ENCODE measurements around the gene DNAJB8. TPM values are rescaled to one million over a fixed set of nuclear protein-coding genes. Genes with fewer than 3 reads are reported as not detected.

The DNAJB8 gene
- total RNA-seq, 1 experiment from 2014 or later, result not detected

- H2BK5ac ChIP-seq (ENCODE audit: insufficient read length, low read length), result no peak overlapping the region
- no peak overlapping the region for H4K5ac ChIP-seq (ENCODE audit: insufficient read length, low read depth, low read length)
- no peaks in the 10 kb centered on the region for H3K23me2 ChIP-seq (ENCODE audit: insufficient read length, low read depth, low read length, poor library complexity, severe bottlenecking)
- H3K23ac ChIP-seq (ENCODE audit: insufficient read length, low read depth, low read length), result no peak overlapping the region
- H2BK20ac ChIP-seq (ENCODE audit: low read depth, low read length, poor library complexity, severe bottlenecking), result no peak overlapping the region
- no peak for TF ChIP-seq CTCF (conservative IDR thresholded peaks at IDR 0.05)
- H3K56ac ChIP-seq (ENCODE audit: insufficient read length, low read depth, low read length), result no peak overlapping the region
- no peaks in the 10 kb centered on the region for H3K79me1 ChIP-seq (ENCODE audit: insufficient read depth, low read depth, low read length, poor library complexity, severe bottlenecking)
- Mint-ChIP-seq H3K27me3 (ENCODE audit: low read depth) (peaks cover 16% of the 10 kb centered on the region), H3K36me3 (ENCODE audit: insufficient read depth in 1 of 3, low read depth in 3 of 3) (peaks cover 0 to 5% (median 4%) of the 10 kb centered on the region in 3 experiments; a peak in 2 of 7 replicates), H3K4me1 (peaks cover 10 to 18% of the 10 kb centered on the region in 2 experiments), H3K4me3 (no peak overlapping the region), H3K27ac (no peak overlapping the region; a peak in 1 of 7 replicates), H3K9me3 (peaks cover 0 to 4% of the 10 kb centered on the region in 2 experiments; a peak in 1 of 5 replicates)
- no peak for DNase-seq
- no peak overlapping the region for H3K4me2 ChIP-seq (ENCODE audit: insufficient read depth, insufficient read length, low read length)
- no peak overlapping the region for H3T11ph ChIP-seq (ENCODE audit: low read length)
- no peak overlapping the region for H3K14ac ChIP-seq (ENCODE audit: insufficient read depth, low read length)
- no peak overlapping the region for H3K27ac ChIP-seq (ENCODE audit: insufficient read length, low read depth, low read length)
- H4K91ac ChIP-seq (ENCODE audit: insufficient read length, low read depth, low read length), result no peak overlapping the region
- no peak overlapping the region for H3K9ac ChIP-seq (ENCODE audit: extremely low read depth, insufficient read length, low read length)
- H3K27me3 ChIP-seq (ENCODE audit: insufficient read depth, low read length), result no peaks in the 10 kb centered on the region
- no peak overlapping the region for H2AK5ac ChIP-seq (ENCODE audit: insufficient read length, low read length)
- no peak overlapping the region for H3K18ac ChIP-seq (ENCODE audit: insufficient read length, low read depth, low read length)
- no peak overlapping the region for H2BK120ac ChIP-seq (ENCODE audit: low read depth, low read length, poor library complexity, severe bottlenecking)
- no peaks in the 10 kb centered on the region for H4K20me1 ChIP-seq (ENCODE audit: control insufficient read depth, insufficient read depth, insufficient read length)
- WGBS (ENCODE audit: extremely low coverage, insufficient read length, low lambda C conversion rate), result no CpG with 5 or more reads among the region's 4 CpGs
- no peak overlapping the region for H2BK15ac ChIP-seq (ENCODE audit: low read depth, low read length)
- no peaks in the 10 kb centered on the region for H3K79me2 ChIP-seq (ENCODE audit: insufficient read depth, low read length)
- no peaks in the 10 kb centered on the region for H3K9me3 ChIP-seq (ENCODE audit: control insufficient read depth, low read depth, low read length)
- H2BK12ac ChIP-seq (ENCODE audit: insufficient read length, low read depth, low read length), result no peak overlapping the region
- H2AFZ ChIP-seq (ENCODE audit: low read length), result no peak overlapping the region
- H3K4me1 ChIP-seq (ENCODE audit: insufficient read depth, low read length), result no peaks in the 10 kb centered on the region
- H3K4ac ChIP-seq (ENCODE audit: low read depth, low read length), result no peak overlapping the region
- H4K8ac ChIP-seq (replicated peaks; ENCODE audit: insufficient read length, low read depth, low read length), result no peak overlapping the region
Observed at GRCh38 chr3:128419311-128419710, 47.4 kb downstream of the DNAJB8 start.

Measured in H9 (cell line).